Spleen (tissue), 7 donors: ENCODE measurements around the gene GNA14.

Experiments used
- CTCF ChIP-seq, 11 experiments: fragments of 200-600 bp in 7 of 11; fragments of 450-650 bp in 4 of 11; sonication (generic) in 4 of 11; IDR thresholded peaks in 8 of 11; conservative IDR thresholded peaks in 3 of 11; 1 replicate in 7 of 11; 2 replicates in 4 of 11; pipeline versions ENCODE4 v1.4.0 to v1.8.0; 2016 to 2021; ENCODE audit warnings: antibody characterized with exemption in 11 of 11, inconsistent platforms in 4 of 11, mild to moderate bottlenecking in 1 of 11
- POLR2A ChIP-seq, 3 donors: fragments of 450-650 bp; IDR thresholded peaks; one replicate each; pipeline ENCODE4 v1.5.1; 2017; ENCODE audit warnings: antibody characterized with exemption in 3 of 3, mild to moderate bottlenecking in 1 of 3
- donor health status: DM: no; HTN: no; CAD: no; lungs with moderate emphysema.
- donor health status: DM: no; HTN: no; CAD: no.
- donor health status: DM: no; HTN: no; CAD: no.

GRCh38 chr9:77502568-77502967 lies 145.6 kb downstream of the GNA14 start:
- no peak for TF ChIP-seq POLR2A (IDR thresholded peaks at IDR 0.05)
- TF ChIP-seq CTCF (IDR thresholded peaks at IDR 0.05 in 8 of 11, conservative IDR thresholded peaks at IDR 0.05 in 3 of 11), result no peak
